B cell (primary cell): ENCODE results near the gene DDR2. TPM values are rescaled to one million over a fixed set of nuclear protein-coding genes. Genes with fewer than 3 reads are reported as not detected.
"Not testable (repeated sequence)": the region's sequence is repeated elsewhere in the genome, so short reads cannot be mapped to it uniquely, and the experiment has no call there.

Experiments used
- ATAC-seq: fragments of 200-7000 bp; cut with Tn5 transposase; one replicate; pipeline ENCODE4 v1.10.0; 2021; ENCODE audit warnings: low read depth, mild to moderate bottlenecking, moderate number of reproducible peaks, moderate library complexity
- CTCF ChIA-PET: fragments of 350-600 bp; sonication (Branson Sonifier 250); formaldehyde crosslinking; loops from one replicate; lab custom pipeline; 2021; ENCODE audit warnings: antibody characterized with exemption, inconsistent platforms; lab: Charles Lee
- POLR2A ChIA-PET: fragments of 350-600 bp; sonication (Branson Sonifier 250); formaldehyde crosslinking; loops from one replicate; lab custom pipeline; 2021; ENCODE audit warnings: antibody characterized with exemption; lab: Charles Lee
- DNase-seq: peaks from one replicate; pipeline ENCODE4 v3.0.0; 2013
- H2AFZ ChIP-seq: 2 replicates; pipeline ENCODE4 v1.6.1; 2012; ENCODE audit warnings: mild to moderate bottlenecking, low read depth, low read length; ENCODE audit not compliant: insufficient read depth, poor library complexity, severe bottlenecking
- H3K27ac ChIP-seq, 2 donors: 1 replicate in 1 of 2; 2 replicates in 1 of 2; pipeline ENCODE4 v1.5.1; 2012 to 2013; ENCODE audit warnings: low read length in 2 of 2, mild to moderate bottlenecking in 2 of 2, moderate library complexity in 1 of 2
- H3K27me3 ChIP-seq, 4 experiments: fragments of 200-600 bp in 1 of 4; sonication (generic) in 1 of 4; replicated peaks in 1 of 4; 1 replicate in 2 of 4; 2 replicates in 2 of 4; pipeline versions ENCODE4 v1.6.1 to v1.7.0; 2013 to 2016; ENCODE audit warnings: low read length in 3 of 4, mild to moderate bottlenecking in 2 of 4, mixed read lengths in 1 of 4, moderate library complexity in 1 of 4; ENCODE audit not compliant: insufficient read depth in 4 of 4, control insufficient read depth in 3 of 4; ENCODE audit errors: control extremely low read depth in 1 of 4
- H3K36me3 ChIP-seq, 2 experiments: replicated peaks in 1 of 2; 1 replicate in 1 of 2; 2 replicates in 1 of 2; pipeline versions ENCODE4 v1.6.1 to v1.7.1; 2013; ENCODE audit warnings: low read length in 1 of 2; ENCODE audit not compliant: insufficient read depth in 2 of 2, control insufficient read depth in 1 of 2; ENCODE audit errors: control extremely low read depth in 1 of 2, extremely low read depth in 1 of 2
- H3K4me1 ChIP-seq, 2 donors: fragments of 200-600 bp in 1 of 2; sonication (generic) in 1 of 2; 1 replicate in 1 of 2; 2 replicates in 1 of 2; pipeline versions ENCODE4 v1.5.1 to v1.6.1; 2013 to 2017; ENCODE audit warnings: low read length in 2 of 2; ENCODE audit not compliant: control insufficient read depth in 2 of 2, insufficient read depth in 2 of 2
- H3K4me2 ChIP-seq: replicated peaks from 2 replicates; pipeline ENCODE3; 2012; ENCODE audit warnings: mild to moderate bottlenecking, low read depth, low read length; ENCODE audit not compliant: poor library complexity, severe bottlenecking
- H3K4me3 ChIP-seq, 5 experiments: fragments of 200-600 bp in 1 of 5; sonication (generic) in 1 of 5; 1 replicate in 3 of 5; 2 replicates in 2 of 5; pipeline versions ENCODE4 v1.5.1 to v1.7.0; 2011 to 2016; ENCODE audit warnings: low read length in 4 of 5, mild to moderate bottlenecking in 4 of 5, low read depth in 2 of 5, control low read depth in 1 of 5, moderate library complexity in 1 of 5; ENCODE audit not compliant: insufficient read depth in 1 of 5; ENCODE audit errors: control extremely low read depth in 1 of 5, extremely low read depth in 1 of 5
- H3K79me2 ChIP-seq: fragments of 200-600 bp; sonication (generic); one replicate; pipeline ENCODE4 v1.6.0; 2016; ENCODE audit warnings: low read length; ENCODE audit not compliant: control insufficient read depth, insufficient read depth
- H3K9ac ChIP-seq: fragments of 200-600 bp; sonication (generic); 2 replicates; pipeline ENCODE4 v1.6.1; 2017; ENCODE audit warnings: mild to moderate bottlenecking, low read length, moderate library complexity
- H3K9me3 ChIP-seq, 3 donors: one replicate each; pipeline versions ENCODE4 v1.6.1 to v1.7.1; 2013; ENCODE audit warnings: low read length in 2 of 3; ENCODE audit not compliant: control insufficient read depth in 2 of 3, insufficient read depth in 1 of 3; ENCODE audit errors: control extremely low read depth in 1 of 3
- H4K20me1 ChIP-seq: 2 replicates; pipeline ENCODE4 v1.6.0; 2012; ENCODE audit warnings: mild to moderate bottlenecking, low read length; ENCODE audit not compliant: insufficient read depth, control insufficient read depth, poor library complexity, severe bottlenecking
- H3K27ac Mint-ChIP-seq: one replicate; pipeline ENCODE4 v1.8.0; 2021; ENCODE audit warnings: mixed read lengths
- H3K27me3 Mint-ChIP-seq: one replicate; pipeline ENCODE4 v1.8.0; 2021; ENCODE audit warnings: mixed read lengths
- H3K4me1 Mint-ChIP-seq: one replicate; pipeline ENCODE4 v1.8.0; 2021; ENCODE audit warnings: mixed read lengths
- H3K4me3 Mint-ChIP-seq: one replicate; pipeline ENCODE4 v1.8.0; 2021; ENCODE audit warnings: mixed read lengths
- H3K9me3 Mint-ChIP-seq: one replicate; pipeline ENCODE4 v1.8.0; 2022; ENCODE audit warnings: mixed read lengths; ENCODE audit not compliant: insufficient read depth
- EZH2 ChIP-seq: IDR thresholded peaks from 2 replicates; pipeline ENCODE4 v1.6.1; 2012; ENCODE audit warnings: borderline replicate concordance, low read depth, mild to moderate bottlenecking, moderate library complexity, low read length; ENCODE audit not compliant: insufficient read depth, poor library complexity, severe bottlenecking
- WGBS: methylation state at CpG from one replicate; pipeline ENCODE4 v1.1.5; 2013; ENCODE audit warnings: missing lambda C conversion rate; ENCODE audit not compliant: insufficient coverage; 5-methylcytosine and 5-hydroxymethylcytosine counted together
- intact Hi-C: fragments of 100-400 bp; cut with micrococcal nuclease; formaldehyde crosslinking; loops from one replicate; pipeline ENCODE4 v1.10.0; 2022
- polyA plus RNA-seq: library from polyadenylated mRNA; depleted of rRNA; stranded (reverse); fragments of >200 nt; gene quantifications from 2 replicates; pipeline ENCODE4 v1.2.3, GENCODE V29; 2012
- total RNA-seq, 2 donors: library from RNA; stranded (reverse); fragments of 120-200 nt in 1 of 2; gene quantifications; 1 replicate in 1 of 2; 2 replicates in 1 of 2; pipeline versions ENCODE4 v1.2.3 to v1.2.4, GENCODE V29; 2013 to 2022
- TF ChIP-seq, protein P1 (sequence below): fragments of 200-600 bp; IDR thresholded peaks from one replicate; pipeline ENCODE4 v1.8.0; 2022; ENCODE audit warnings: antibody characterized with exemption, mild to moderate bottlenecking

DDR2 gene
- total and polyA plus RNA-seq, 2 donors (not counting 1 experiment from before 2014, with no cell fraction given) = 0.12 to 0.24 TPM

DNA sequence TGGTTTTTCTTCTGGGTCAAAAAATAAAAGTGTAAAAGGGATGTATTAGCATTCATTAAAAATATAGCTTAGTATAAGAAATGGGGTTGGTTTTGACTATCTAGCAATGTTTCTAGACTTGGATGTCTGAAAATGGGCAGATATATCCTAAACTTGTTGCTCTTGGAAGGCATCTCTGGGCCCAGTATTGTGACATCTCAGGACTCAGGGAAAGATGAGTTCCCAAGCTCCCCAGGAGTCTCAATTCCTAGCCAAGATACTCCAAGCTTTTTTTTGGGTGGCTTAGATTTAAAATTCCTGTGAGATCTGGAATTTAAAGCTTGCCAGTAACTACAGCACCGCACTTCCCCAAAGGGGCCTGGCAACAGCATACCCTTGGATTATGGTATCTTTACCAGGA is 146.8 kb downstream of the DDR2 start:
- Histone ChIP-seq H3K4me3 (no peak overlapping the region), H3K9me3 (no peaks in the 10 kb centered on the region), H3K4me1 (no peaks in the 10 kb centered on the region), H3K27ac (no peak overlapping the region), H2AFZ (no peak overlapping the region), H3K27me3 (peaks cover 0 to 20% (median 6%) of the 10 kb centered on the region in 4 experiments), H3K9ac (no peak overlapping the region), H3K4me2 (no peak overlapping the region), H3K79me2 (no peaks in the 10 kb centered on the region), H4K20me1 (no peaks in the 10 kb centered on the region), H3K36me3 (no peaks in the 10 kb centered on the region)
- no CpG with 5 or more reads among the region's 1 CpG for WGBS
- TF ChIP-seq, protein P1, sequence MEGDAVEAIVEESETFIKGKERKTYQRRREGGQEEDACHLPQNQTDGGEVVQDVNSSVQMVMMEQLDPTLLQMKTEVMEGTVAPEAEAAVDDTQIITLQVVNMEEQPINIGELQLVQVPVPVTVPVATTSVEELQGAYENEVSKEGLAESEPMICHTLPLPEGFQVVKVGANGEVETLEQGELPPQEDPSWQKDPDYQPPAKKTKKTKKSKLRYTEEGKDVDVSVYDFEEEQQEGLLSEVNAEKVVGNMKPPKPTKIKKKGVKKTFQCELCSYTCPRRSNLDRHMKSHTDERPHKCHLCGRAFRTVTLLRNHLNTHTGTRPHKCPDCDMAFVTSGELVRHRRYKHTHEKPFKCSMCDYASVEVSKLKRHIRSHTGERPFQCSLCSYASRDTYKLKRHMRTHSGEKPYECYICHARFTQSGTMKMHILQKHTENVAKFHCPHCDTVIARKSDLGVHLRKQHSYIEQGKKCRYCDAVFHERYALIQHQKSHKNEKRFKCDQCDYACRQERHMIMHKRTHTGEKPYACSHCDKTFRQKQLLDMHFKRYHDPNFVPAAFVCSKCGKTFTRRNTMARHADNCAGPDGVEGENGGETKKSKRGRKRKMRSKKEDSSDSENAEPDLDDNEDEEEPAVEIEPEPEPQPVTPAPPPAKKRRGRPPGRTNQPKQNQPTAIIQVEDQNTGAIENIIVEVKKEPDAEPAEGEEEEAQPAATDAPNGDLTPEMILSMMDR = no peak
- TF ChIP-seq EZH2 = no peak
- no peak overlapping the region for H3K27ac Mint-ChIP-seq
- ChIA-PET CTCF (no interaction called here), POLR2A (no interaction called here)
- peaks cover 42% of the 10 kb centered on the region for H3K27me3 Mint-ChIP-seq
- intact Hi-C loops = no loop called here
- ATAC-seq (no peak), DNase-seq (no peak)
- no peaks in the 10 kb centered on the region for H3K9me3 Mint-ChIP-seq
- no peak overlapping the region for H3K4me3 Mint-ChIP-seq
- H3K4me1 Mint-ChIP-seq = no peaks in the 10 kb centered on the region

DNA sequence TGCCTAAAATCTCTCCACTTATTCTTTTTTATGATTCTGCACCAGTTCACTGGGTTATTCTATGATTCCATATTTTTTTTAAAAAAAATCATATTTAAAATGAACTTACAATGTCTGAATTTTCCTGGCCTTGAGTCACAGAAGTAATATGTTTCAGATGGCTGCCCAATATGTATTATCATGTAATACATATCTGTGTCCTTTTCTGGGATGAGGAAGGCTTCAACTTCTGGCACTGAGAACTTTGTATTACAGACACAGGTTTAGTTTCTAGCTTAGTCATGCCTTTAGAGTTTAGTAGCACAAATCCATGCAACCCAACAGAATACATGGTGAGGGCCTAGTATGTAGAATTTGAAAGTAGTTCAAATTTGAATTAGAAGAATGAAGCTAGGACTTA is 150.4 kb downstream of the DDR2 start:
- TF ChIP-seq, protein P1 = no peak
- no peak for TF ChIP-seq EZH2
- intact Hi-C loops = no loop called here

DNA sequence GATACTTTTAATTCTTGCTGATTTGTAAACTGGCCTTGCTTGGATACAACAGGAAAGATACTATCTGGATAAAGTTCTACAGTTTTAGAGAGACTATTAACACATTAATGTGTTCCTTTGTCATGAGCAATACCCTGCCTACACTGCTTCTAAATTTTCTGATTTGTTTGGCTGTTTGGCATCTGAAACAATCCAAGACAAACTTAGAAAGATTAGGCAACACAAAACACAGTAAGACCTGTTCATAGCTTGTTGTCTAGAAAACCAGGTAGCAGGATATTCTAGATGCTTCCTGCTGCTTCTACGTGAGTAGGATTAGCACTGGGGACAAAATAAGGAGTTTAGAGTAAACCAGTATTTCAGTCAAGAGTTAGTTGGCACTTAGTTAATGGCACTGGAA is 152.7 kb downstream of the DDR2 start:
- POLR2A ChIA-PET, H2AFZ ChIP-seq, H3K27ac Mint-ChIP-seq, intact Hi-C loops, H3K4me1 Mint-ChIP-seq, H3K9ac ChIP-seq, H3K4me3 Mint-ChIP-seq, H3K27me3 ChIP-seq, H4K20me1 ChIP-seq, H3K9me3 ChIP-seq, CTCF ChIA-PET, H3K36me3 ChIP-seq, H3K4me3 ChIP-seq, ATAC-seq, H3K9me3 Mint-ChIP-seq, H3K4me2 ChIP-seq, H3K79me2 ChIP-seq, DNase-seq, H3K27ac ChIP-seq, H3K4me1 ChIP-seq: not testable (repeated sequence)
- H3K27me3 Mint-ChIP-seq = peaks cover 18% of the 10 kb centered on the region
- WGBS = no CpG with 5 or more reads among the region's 1 CpG

More for the DNA sequence above, 150.4 kb downstream of the DDR2 start:
- Histone ChIP-seq H3K4me3 (no peak overlapping the region), H2AFZ (no peak overlapping the region), H3K27me3 (peaks cover 0 to 7% (median 1%) of the 10 kb centered on the region in 4 experiments), H3K36me3 (no peaks in the 10 kb centered on the region), H3K9me3 (no peaks in the 10 kb centered on the region), H3K9ac (no peak overlapping the region), H3K4me2 (no peak overlapping the region), H3K27ac (no peak overlapping the region), H3K4me1 (no peaks in the 10 kb centered on the region), H3K79me2 (no peaks in the 10 kb centered on the region), H4K20me1 (no peaks in the 10 kb centered on the region)
- Mint-ChIP-seq H3K4me3 (no peak overlapping the region), H3K27ac (no peak overlapping the region), H3K4me1 (no peaks in the 10 kb centered on the region), H3K9me3 (no peaks in the 10 kb centered on the region), H3K27me3 (peaks cover 30% of the 10 kb centered on the region)
- POLR2A ChIA-PET = no interaction called here
- ATAC-seq = no peak
- CTCF ChIA-PET = no interaction called here
- DNase-seq = no peak
